ENCODE data around the gene CAND2.
"Not testable (repeated sequence)": the region's sequence is repeated elsewhere in the genome, so short reads cannot be mapped to it uniquely, and the experiment has no call there.

The CAND2 gene

GRCh38 chr3:12831301-12831866 lies 34.9 kb downstream of the CAND2 start:
- no peak for DNase-seq

- no peak for DNase-seq
Observed at GRCh38 chr3:12832350-12833221, 36.1 kb downstream of the CAND2 start.

- no peak for DNase-seq
Observed at GRCh38 chr3:12833222-12834161, 37.0 kb downstream of the CAND2 start.

GRCh38 chr3:12835052-12835665 lies 38.7 kb downstream of the CAND2 start:
- DNase-seq = no peak

GRCh38 chr3:12837295-12837986 lies 41.0 kb downstream of the CAND2 start:
- DNase-seq = no peak

- peak; percentile 26 for DNase-seq
Observed at GRCh38 chr3:12838179-12838965, 41.9 kb downstream of the CAND2 start.

GRCh38 chr3:12839156-12839946 lies 42.9 kb downstream of the CAND2 start:
- no peak for DNase-seq

- not testable (repeated sequence) for DNase-seq
Observed at GRCh38 chr3:12840148-12840547, 43.7 kb downstream of the CAND2 start.

GRCh38 chr3:12840591-12841148 lies 44.2 kb downstream of the CAND2 start:
- DNase-seq = no peak

- peak; percentile 96 for DNase-seq
Observed at GRCh38 chr3:12841149-12841969, 44.9 kb downstream of the CAND2 start, which contains the start of gene RPL32. Gene RPL32, minus strand, starts transcription at chr3:12841565. Its CDS starts 1,328 bp downstream, at chr3:12840237.

GRCh38 chr3:12841970-12842328 lies 45.5 kb downstream of the CAND2 start:
- DNase-seq = no peak

- no peak for DNase-seq
Observed at GRCh38 chr3:12842469-12842868, 46.0 kb downstream of the CAND2 start.

GRCh38 chr3:12845811-12846210 lies 49.3 kb downstream of the CAND2 start:
- no peak for DNase-seq

GRCh38 chr3:12852201-12852600 lies 55.7 kb downstream of the CAND2 start:
- DNase-seq = no peak

- DNase-seq = not testable (repeated sequence)
Observed at GRCh38 chr3:12853847-12854246, 57.4 kb downstream of the CAND2 start.

GRCh38 chr3:12854565-12854964 lies 58.1 kb downstream of the CAND2 start:
- DNase-seq = no peak

- DNase-seq = no peak
Observed at GRCh38 chr3:12856626-12857025, 60.1 kb downstream of the CAND2 start.

- DNase-seq = no peak
Observed at GRCh38 chr3:12859840-12860239, 63.4 kb downstream of the CAND2 start.

GRCh38 chr3:12861611-12862010 lies 65.1 kb downstream of the CAND2 start:
- DNase-seq = no peak
